Retinal pigment epithelial cell (primary cell): ENCODE data around the gene CENPA.

ENCODE experiments used
- DNase-seq: peaks from one replicate; pipeline ENCODE4 v3.0.0-alpha.2; 2010; ENCODE audit warnings: low read depth
- H3K4me3 ChIP-seq: 2 replicates; pipeline ENCODE4 v1.5.1; 2011; ENCODE audit warnings: mild to moderate bottlenecking, low read length, control low read depth, moderate library complexity
- CTCF ChIP-seq: conservative IDR thresholded peaks from 2 replicates; pipeline ENCODE4 v1.5.1; 2011; ENCODE audit warnings: low read depth, low read length, control low read depth, inconsistent platforms

CENPA gene

GRCh38 chr2:26822877-26823276 is 37.0 kb downstream of the CENPA start:
- TF ChIP-seq CTCF: no peak
- no peak overlapping the region for H3K4me3 ChIP-seq
- no peak for DNase-seq

DNA sequence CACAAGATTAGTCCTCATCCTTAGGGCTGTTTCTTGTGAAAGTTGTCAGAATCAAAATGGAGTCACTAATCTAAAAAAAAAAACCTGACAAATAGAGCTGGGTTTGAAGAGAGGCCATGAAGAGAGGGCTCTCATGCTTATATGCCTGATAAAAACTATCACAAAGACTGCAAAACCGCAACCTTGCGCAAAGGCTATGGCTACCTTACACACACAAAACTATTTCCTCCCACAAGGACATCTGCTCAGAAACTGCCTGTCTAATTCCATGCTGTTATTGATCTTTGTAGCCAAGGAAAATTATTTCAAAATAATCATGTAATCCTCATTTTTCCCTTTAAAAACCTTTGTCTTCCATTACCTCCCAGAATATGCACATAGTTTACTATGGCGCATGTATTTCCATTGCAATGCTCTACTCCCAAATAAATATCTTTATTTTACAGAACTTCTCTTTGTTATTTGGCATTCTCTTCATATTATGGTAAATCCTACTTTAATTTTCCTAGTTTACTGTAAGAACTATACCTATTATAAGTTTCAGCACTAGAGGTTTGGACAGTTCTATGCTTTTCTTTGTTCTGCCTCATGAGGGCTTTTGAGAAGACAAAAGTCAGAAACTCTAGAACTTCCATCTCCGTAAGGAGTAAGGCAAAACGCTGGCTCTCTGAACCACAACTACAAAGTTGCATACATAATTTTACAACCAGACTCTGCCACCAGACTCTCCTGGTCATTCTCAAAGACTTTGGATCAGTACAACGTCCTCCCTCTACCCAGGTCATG is 52.5 kb downstream of the CENPA start:
- no peak overlapping the region for H3K4me3 ChIP-seq
- no peak for DNase-seq
- TF ChIP-seq CTCF: peak; percentile 14

DNA sequence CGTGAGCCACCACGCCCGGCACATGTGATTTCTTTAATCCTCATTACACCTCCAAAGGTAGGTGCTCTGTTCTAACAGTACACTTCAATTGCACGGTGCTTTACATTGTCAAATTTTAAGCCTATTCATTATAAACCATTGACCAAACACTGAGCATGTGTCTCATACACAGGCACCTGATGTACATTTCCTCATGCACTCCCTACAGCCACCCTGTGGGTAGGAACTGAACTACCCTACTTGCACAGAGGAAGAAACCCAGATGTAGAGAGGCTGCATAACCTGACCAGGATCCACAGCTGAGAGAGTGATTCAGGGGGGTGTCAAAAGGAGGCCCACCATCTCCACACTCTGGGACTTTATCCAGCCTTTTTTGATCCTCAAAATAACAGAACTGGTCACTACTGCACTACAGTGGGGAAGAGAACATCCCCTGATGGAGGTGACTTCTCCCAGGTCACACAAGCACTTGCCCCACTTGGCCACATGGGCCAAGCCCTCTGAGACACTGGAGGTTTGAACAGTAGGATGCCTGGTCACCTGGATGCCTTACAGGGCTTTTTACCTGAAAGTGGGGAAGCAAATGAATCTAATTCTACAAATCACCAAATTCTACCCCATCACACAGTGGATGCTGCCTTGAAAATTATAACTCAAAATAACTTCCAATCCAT is 55.2 kb downstream of the CENPA start:
- no peak overlapping the region for H3K4me3 ChIP-seq
- TF ChIP-seq CTCF: peak; percentile 42
- DNase-seq: no peak

GRCh38 chr2:26843041-26843440 is 57.2 kb downstream of the CENPA start:
- DNase-seq: no peak
- TF ChIP-seq CTCF: no peak
- no peak overlapping the region for H3K4me3 ChIP-seq
